Activated CD8-positive, alpha-beta memory T cell treated with anti-CD3 and anti-CD28 coated beads, Interleukin-2, amount 10 ng/mL, durations not matched to agents 7 days and 5 days (primary cell): ENCODE results near the gene RASGEF1B. TPM values are rescaled to one million over a fixed set of nuclear protein-coding genes. Genes with fewer than 3 reads are reported as not detected.
A peak's percentile ranks its signal among the peaks of the same experiment; 100 is the strongest.

Experiments
- ATAC-seq: fragments of 150-1000 bp; cut with Tn5 transposase; one replicate; pipeline ENCODE4 v1.10.0; 2021; ENCODE audit warnings: moderate library complexity
- CTCF ChIA-PET: fragments of 350-600 bp; sonication (Branson Sonifier 250); formaldehyde crosslinking; loops from one replicate; lab custom pipeline; 2021; ENCODE audit warnings: antibody characterized with exemption; lab: Charles Lee
- DNase-seq: peaks from one replicate; pipeline ENCODE4 v3.0.0-alpha.2; 2020
- H3K27ac Mint-ChIP-seq: one replicate; pipeline ENCODE4 v1.8.0; 2021; ENCODE audit warnings: mild to moderate bottlenecking, mixed read lengths
- H3K27me3 Mint-ChIP-seq: one replicate; pipeline ENCODE4 v1.8.0; 2021; ENCODE audit warnings: mixed read lengths
- H3K36me3 Mint-ChIP-seq: one replicate; pipeline ENCODE4 v1.8.0; 2021; ENCODE audit warnings: mild to moderate bottlenecking, mixed read lengths
- H3K4me1 Mint-ChIP-seq: one replicate; pipeline ENCODE4 v1.8.0; 2021; ENCODE audit warnings: mixed read lengths
- H3K4me3 Mint-ChIP-seq: one replicate; pipeline ENCODE4 v1.8.0; 2021; ENCODE audit warnings: mild to moderate bottlenecking, moderate library complexity, mixed read lengths
- H3K9me3 Mint-ChIP-seq: one replicate; pipeline ENCODE4 v1.8.0; 2022; ENCODE audit warnings: low read depth, mixed read lengths
- total RNA-seq, 2 experiments: library from RNA; stranded (reverse); gene quantifications; one replicate each; pipeline ENCODE4 v1.2.3, GENCODE V29; 2021

The RASGEF1B gene
- total RNA-seq, 2 experiments from 2014 or later = 3.5 to 4.5 TPM

GRCh38 chr4:81469781-81470455 lies 1.8 kb downstream of the RASGEF1B start:
- peaks cover 2% of the 10 kb centered on the region for H3K27me3 Mint-ChIP-seq

GRCh38 chr4:81468678-81469077 lies 3.0 kb downstream of the RASGEF1B start:
- no peak for ATAC-seq
- Mint-ChIP-seq H3K27me3 (peaks cover 2% of the 10 kb centered on the region), H3K4me3 (no peak overlapping the region), H3K36me3 (no peaks in the 10 kb centered on the region), H3K9me3 (no peaks in the 10 kb centered on the region), H3K4me1 (peaks cover 26% of the 10 kb centered on the region), H3K27ac (no peak overlapping the region)
- CTCF ChIA-PET = interaction anchor here (1.5 to 8.5 kb wide), 2 partner anchors 378 to 800 kb away, joined by 5 to 101 read pairs; no protein-coding TSS in a partner anchor
- DNase-seq = no peak

More at GRCh38 chr4:81469781-81470455, 1.8 kb downstream of the RASGEF1B start:
- DNase-seq = no peak
- Mint-ChIP-seq H3K4me3 (peak overlapping the region; percentile 88), H3K36me3 (no peaks in the 10 kb centered on the region), H3K4me1 (peaks cover 26% of the 10 kb centered on the region), H3K27ac (peak overlapping the region; percentile 61), H3K9me3 (no peaks in the 10 kb centered on the region)
- no peak for ATAC-seq
- CTCF ChIA-PET = interaction anchor here (0.6 to 8.5 kb wide), 7 partner anchors 21 to 450 kb away, joined by 4 to 101 read pairs (median 5); no protein-coding TSS in a partner anchor

GRCh38 chr4:81467672-81467964 lies 4.1 kb downstream of the RASGEF1B start:
- Mint-ChIP-seq H3K9me3 (no peaks in the 10 kb centered on the region), H3K36me3 (no peaks in the 10 kb centered on the region), H3K4me3 (no peak overlapping the region), H3K27ac (no peak overlapping the region), H3K4me1 (peaks cover 22% of the 10 kb centered on the region), H3K27me3 (peaks cover 2% of the 10 kb centered on the region)
- ATAC-seq = no peak
- CTCF ChIA-PET = interaction anchor here (0.7 to 8.5 kb wide), 35 partner anchors 12 to 822 kb away, joined by 3 to 101 read pairs (median 3); no protein-coding TSS in a partner anchor
- DNase-seq = no peak

- DNase-seq (peak; percentile 81), ATAC-seq (no peak)
- H3K4me3 Mint-ChIP-seq = no peak overlapping the region
- H3K4me1 Mint-ChIP-seq = peaks cover 21% of the 10 kb centered on the region
- CTCF ChIA-PET = interaction anchor here (0.6 to 8.5 kb wide), 38 partner anchors 9 to 823 kb away, joined by 3 to 101 read pairs (median 3); no protein-coding TSS in a partner anchor
- H3K36me3 Mint-ChIP-seq = no peaks in the 10 kb centered on the region
- peaks cover 2% of the 10 kb centered on the region for H3K27me3 Mint-ChIP-seq
- no peaks in the 10 kb centered on the region for H3K9me3 Mint-ChIP-seq
- H3K27ac Mint-ChIP-seq = no peak overlapping the region
These were observed 4.7 kb downstream of the RASGEF1B start for GRCh38 chr4:81466841-81467671.

- Mint-ChIP-seq H3K27ac (no peak overlapping the region), H3K4me3 (no peak overlapping the region), H3K36me3 (no peaks in the 10 kb centered on the region), H3K4me1 (peaks cover 16% of the 10 kb centered on the region), H3K27me3 (peaks cover 2% of the 10 kb centered on the region), H3K9me3 (no peaks in the 10 kb centered on the region)
- CTCF ChIA-PET = interaction anchor here (0.6 to 8.5 kb wide), 7 partner anchors 7 to 381 kb away, joined by 3 to 101 read pairs (median 7); no protein-coding TSS in a partner anchor
- ATAC-seq (no peak), DNase-seq (no peak)
These were observed 6.0 kb downstream of the RASGEF1B start for GRCh38 chr4:81465406-81466340.

- Mint-ChIP-seq H3K4me1 (peaks cover 5% of the 10 kb centered on the region), H3K9me3 (no peaks in the 10 kb centered on the region), H3K27me3 (no peaks in the 10 kb centered on the region), H3K36me3 (peaks cover 2% of the 10 kb centered on the region), H3K4me3 (no peak overlapping the region), H3K27ac (no peak overlapping the region)
- CTCF ChIA-PET = no interaction called here
- no peak for ATAC-seq
- DNase-seq = no peak
These were observed 10.9 kb downstream of the RASGEF1B start for GRCh38 chr4:81460834-81461233.

GRCh38 chr4:81460191-81460701 lies 11.5 kb downstream of the RASGEF1B start:
- Mint-ChIP-seq H3K27ac (no peak overlapping the region), H3K4me3 (no peak overlapping the region), H3K9me3 (no peaks in the 10 kb centered on the region), H3K27me3 (no peaks in the 10 kb centered on the region), H3K4me1 (peaks cover 8% of the 10 kb centered on the region), H3K36me3 (peaks cover 3% of the 10 kb centered on the region)
- DNase-seq (no peak), ATAC-seq (no peak)
- CTCF ChIA-PET = no interaction called here

GRCh38 chr4:81459228-81459627 lies 12.5 kb downstream of the RASGEF1B start:
- ATAC-seq = no peak

GRCh38 chr4:81457921-81458520 lies 13.7 kb downstream of the RASGEF1B start:
- Mint-ChIP-seq H3K4me1 (peaks cover 24% of the 10 kb centered on the region), H3K36me3 (peaks cover 7% of the 10 kb centered on the region), H3K27me3 (no peaks in the 10 kb centered on the region), H3K27ac (no peak overlapping the region), H3K4me3 (no peak overlapping the region), H3K9me3 (no peaks in the 10 kb centered on the region)
- ATAC-seq (no peak), DNase-seq (no peak)
- CTCF ChIA-PET = interaction anchor here (0.6 to 1.0 kb wide), 2 partner anchors 8 to 230 kb away, joined by 3 read pairs; no protein-coding TSS in a partner anchor

More at GRCh38 chr4:81459228-81459627, 12.5 kb downstream of the RASGEF1B start:
- Mint-ChIP-seq H3K27me3 (no peaks in the 10 kb centered on the region), H3K36me3 (peaks cover 7% of the 10 kb centered on the region), H3K4me1 (peaks cover 15% of the 10 kb centered on the region), H3K27ac (no peak overlapping the region), H3K9me3 (no peaks in the 10 kb centered on the region), H3K4me3 (no peak overlapping the region)
- CTCF ChIA-PET = interaction anchor here (1.0 kb wide), 1 partner anchor 229 kb away, joined by 3 read pairs; no protein-coding TSS in a partner anchor
- no peak for DNase-seq

GRCh38 chr4:81457345-81457744 lies 14.4 kb downstream of the RASGEF1B start:
- CTCF ChIA-PET = no interaction called here
- DNase-seq (no peak), ATAC-seq (no peak)
- no peaks in the 10 kb centered on the region for H3K27me3 Mint-ChIP-seq
- peaks cover 22% of the 10 kb centered on the region for H3K4me1 Mint-ChIP-seq
- H3K27ac Mint-ChIP-seq = no peak overlapping the region
- H3K36me3 Mint-ChIP-seq = peaks cover 7% of the 10 kb centered on the region
- H3K9me3 Mint-ChIP-seq = no peaks in the 10 kb centered on the region
- no peak overlapping the region for H3K4me3 Mint-ChIP-seq

GRCh38 chr4:81455897-81456296 lies 15.8 kb downstream of the RASGEF1B start:
- no peak for ATAC-seq
- no peak overlapping the region for H3K27ac Mint-ChIP-seq
- H3K9me3 Mint-ChIP-seq = no peaks in the 10 kb centered on the region
- DNase-seq = no peak
- no peak overlapping the region for H3K4me3 Mint-ChIP-seq
- peaks cover 7% of the 10 kb centered on the region for H3K36me3 Mint-ChIP-seq
- peaks cover 21% of the 10 kb centered on the region for H3K4me1 Mint-ChIP-seq
- H3K27me3 Mint-ChIP-seq = no peaks in the 10 kb centered on the region
- CTCF ChIA-PET = interaction anchor here (0.8 to 2.4 kb wide), 2 partner anchors 10 to 11 kb away, joined by 3 to 8 read pairs; no protein-coding TSS in a partner anchor

GRCh38 chr4:81454948-81455347 lies 16.8 kb downstream of the RASGEF1B start:
- peaks cover 21% of the 10 kb centered on the region for H3K4me1 Mint-ChIP-seq
- H3K27me3 Mint-ChIP-seq = no peaks in the 10 kb centered on the region
- CTCF ChIA-PET = interaction anchor here (1.3 to 2.4 kb wide), 4 partner anchors 11 to 232 kb away, joined by 3 to 8 read pairs (median 4); no protein-coding TSS in a partner anchor
- no peak overlapping the region for H3K4me3 Mint-ChIP-seq
- peaks cover 7% of the 10 kb centered on the region for H3K36me3 Mint-ChIP-seq
- no peaks in the 10 kb centered on the region for H3K9me3 Mint-ChIP-seq
- no peak for ATAC-seq
- DNase-seq = no peak
- peak overlapping the region; percentile 12 for H3K27ac Mint-ChIP-seq
